ENCODE data around the gene PMPCA.

GRCh38 chr9:136416427-136416826, 6.0 kb downstream of the PMPCA start:
- TF ChIP-seq CTCF (conservative IDR thresholded peaks at IDR 0.05; ENCODE audit: low read depth, low read length) (no peak), EZH2 (IDR thresholded peaks at IDR 0.05; ENCODE audit: low read length, unreplicated experiment) (no peak), EZH2phosphoT487 (IDR thresholded peaks at IDR 0.05; ENCODE audit: borderline replicate concordance, low read length) (no peak)
